HepG2 (cell line): ENCODE results near the gene MCF2L. TPM values are rescaled to one million over a fixed set of nuclear protein-coding genes. Genes with fewer than 3 reads are reported as not detected.
A peak's percentile ranks its signal among the peaks of the same experiment; 100 is the strongest.

ENCODE experiments used
- AHR ChIP-seq: IDR thresholded peaks from 2 replicates; pipeline ENCODE4 v1.6.1; 2018; ENCODE audit warnings: missing genetic modification reagents, missing compliant biosample characterization
- CC2D1A ChIP-seq: sonication (generic); formaldehyde crosslinking; IDR thresholded peaks from 2 replicates; pipeline ENCODE4 v1.8.1; 2023; ENCODE audit warnings: mild to moderate bottlenecking, missing genetic modification reagents
- HOXD1 ChIP-seq: sonication (generic); formaldehyde crosslinking; IDR thresholded peaks from 2 replicates; pipeline ENCODE4 v1.5.0; 2020; ENCODE audit warnings: missing genetic modification reagents
- PHF5A ChIP-seq: IDR thresholded peaks from one replicate; pipeline ENCODE4 v1.6.1; 2018; ENCODE audit warnings: low read depth, missing genetic modification reagents; ENCODE audit not compliant: unreplicated experiment
- REXO4 ChIP-seq: sonication (generic); formaldehyde crosslinking; IDR thresholded peaks from 2 replicates; pipeline ENCODE4 v1.8.0; 2022; ENCODE audit warnings: missing genetic modification reagents, mild to moderate bottlenecking, borderline replicate concordance
- RFXAP ChIP-seq: sonication (generic); formaldehyde crosslinking; IDR thresholded peaks from 2 replicates; pipeline ENCODE4 v1.4.0; 2020; ENCODE audit warnings: missing genetic modification reagents, borderline replicate concordance
- SALL1 ChIP-seq: sonication (generic); formaldehyde crosslinking; IDR thresholded peaks from 2 replicates; pipeline ENCODE4 v1.8.0; 2022; ENCODE audit warnings: mild to moderate bottlenecking, missing genetic modification reagents
- STAT5B ChIP-seq: sonication (generic); formaldehyde crosslinking; IDR thresholded peaks from 2 replicates; pipeline ENCODE4 v1.4.0; 2020; ENCODE audit warnings: missing genetic modification reagents
- ZNF160 ChIP-seq: sonication (generic); formaldehyde crosslinking; IDR thresholded peaks from 2 replicates; pipeline ENCODE4 v1.8.0; 2022; ENCODE audit warnings: mild to moderate bottlenecking, inconsistent platforms, missing genetic modification reagents
- ZNF282 ChIP-seq: fragments of 450-650 bp; IDR thresholded peaks from 2 replicates; pipeline ENCODE4 v1.6.1; 2018; ENCODE audit not compliant: partially characterized antibody
- ZNF383 ChIP-seq: sonication (generic); formaldehyde crosslinking; IDR thresholded peaks from 2 replicates; pipeline ENCODE4 v1.4.0; 2020; ENCODE audit warnings: missing genetic modification reagents, mild to moderate bottlenecking, borderline replicate concordance
- ZNF614 ChIP-seq: IDR thresholded peaks from 2 replicates; pipeline ENCODE4 v1.6.1; 2018; ENCODE audit warnings: missing biosample characterization, missing genetic modification reagents, inconsistent platforms, borderline replicate concordance
- ZNF792 ChIP-seq: IDR thresholded peaks from 2 replicates; pipeline ENCODE4 v1.6.1; 2016
- polyA plus RNA-seq, 8 experiments: library from polyadenylated mRNA; depleted of rRNA in 3 of 8; stranded (reverse) in 7 of 8; unstranded in 1 of 8; fragments of >200 nt; fragmentation: Illumina TruSeq in 4 of 8; extraction: Trizol in 4 of 8; gene quantifications; 2 replicates each; pipeline versions ENCODE4 v1.2.1 to v1.2.3, GENCODE V29; 2011 to 2016; ENCODE audit warnings: low read depth in 4 of 8, missing spikeins in 1 of 8, mixed read lengths in 1 of 8; ENCODE audit not compliant: insufficient read depth in 1 of 8
- total RNA-seq, 5 experiments: library from RNA; depleted of rRNA; stranded (reverse); fragments of >200 nt; fragmentation: Illumina TruSeq; extraction: Trizol; gene quantifications; 2 replicates each; pipeline ENCODE4 v1.2.3, GENCODE V29; 2016; ENCODE audit warnings: low read depth in 1 of 5
- TF ChIP-seq, protein P1 (sequence below): IDR thresholded peaks from 2 replicates; pipeline ENCODE4 v1.6.1; 2012; ENCODE audit warnings: low read length, improper control_type of control experiment
- TF ChIP-seq, protein P2 (sequence below): sonication (generic); formaldehyde crosslinking; IDR thresholded peaks from 2 replicates; pipeline ENCODE4 v1.4.0; 2020; ENCODE audit warnings: missing genetic modification reagents, borderline replicate concordance
- TF ChIP-seq, protein P3 (sequence below): sonication (generic); formaldehyde crosslinking; IDR thresholded peaks from 2 replicates; pipeline ENCODE4 v1.4.0; 2020; ENCODE audit warnings: mild to moderate bottlenecking, missing genetic modification reagents, borderline replicate concordance
- TF ChIP-seq, protein P4 (sequence below): sonication (generic); formaldehyde crosslinking; IDR thresholded peaks from 2 replicates; pipeline ENCODE4 v1.5.0; 2020; ENCODE audit warnings: mild to moderate bottlenecking, missing genetic modification reagents

Gene MCF2L
- total and polyA plus RNA-seq, 2 of the 13 experiments (the other 11 are each of a cell fraction or from before 2014, with no cell fraction given), result 19.4 to 28.4 TPM

DNA sequence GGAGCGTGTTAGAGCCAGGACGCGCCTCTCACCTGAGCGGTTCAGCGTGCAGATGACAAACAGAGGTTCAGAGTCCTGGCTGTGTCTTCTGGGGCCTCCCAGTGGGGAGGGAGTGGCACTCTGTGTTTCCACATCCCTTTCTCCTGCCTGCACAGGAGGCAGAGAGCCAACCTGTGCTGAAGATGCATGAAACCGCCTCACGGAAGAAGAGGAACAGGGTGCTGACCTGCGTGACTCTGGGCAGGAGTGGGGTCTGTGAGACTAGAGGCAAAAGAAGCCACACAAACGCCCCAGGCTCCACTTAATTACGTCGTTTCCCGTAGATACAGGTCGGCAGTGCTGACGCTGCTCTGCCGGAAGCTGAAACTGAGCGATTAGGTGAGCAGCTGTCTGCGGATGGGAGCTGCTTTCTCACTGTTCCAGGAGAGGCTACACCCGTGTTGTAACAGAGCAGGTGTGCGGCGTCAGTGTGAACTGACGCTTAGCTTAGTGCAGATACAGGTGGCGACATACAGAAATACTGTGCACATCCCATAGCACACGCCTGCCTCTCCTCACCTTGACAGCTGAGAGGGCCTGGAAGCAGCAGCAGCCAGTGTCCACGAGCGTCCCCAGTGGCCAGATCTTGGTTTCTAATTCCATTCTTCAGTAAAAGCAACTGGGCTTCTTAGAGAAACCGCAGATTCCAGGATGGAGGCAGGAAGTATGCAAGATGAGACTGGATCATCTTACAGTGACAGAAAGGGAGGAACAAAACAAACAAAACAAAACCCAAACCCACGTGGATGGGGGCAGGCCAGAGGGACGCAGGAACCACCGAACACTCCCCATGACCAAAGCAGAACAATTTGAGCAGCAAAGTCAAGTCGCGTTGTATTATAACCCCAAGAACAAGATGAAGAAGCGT, 37.7 kb upstream of the MCF2L start (continued):
- TF ChIP-seq ZNF282, result no peak
- TF ChIP-seq CC2D1A, result no peak
- TF ChIP-seq, protein P1, sequence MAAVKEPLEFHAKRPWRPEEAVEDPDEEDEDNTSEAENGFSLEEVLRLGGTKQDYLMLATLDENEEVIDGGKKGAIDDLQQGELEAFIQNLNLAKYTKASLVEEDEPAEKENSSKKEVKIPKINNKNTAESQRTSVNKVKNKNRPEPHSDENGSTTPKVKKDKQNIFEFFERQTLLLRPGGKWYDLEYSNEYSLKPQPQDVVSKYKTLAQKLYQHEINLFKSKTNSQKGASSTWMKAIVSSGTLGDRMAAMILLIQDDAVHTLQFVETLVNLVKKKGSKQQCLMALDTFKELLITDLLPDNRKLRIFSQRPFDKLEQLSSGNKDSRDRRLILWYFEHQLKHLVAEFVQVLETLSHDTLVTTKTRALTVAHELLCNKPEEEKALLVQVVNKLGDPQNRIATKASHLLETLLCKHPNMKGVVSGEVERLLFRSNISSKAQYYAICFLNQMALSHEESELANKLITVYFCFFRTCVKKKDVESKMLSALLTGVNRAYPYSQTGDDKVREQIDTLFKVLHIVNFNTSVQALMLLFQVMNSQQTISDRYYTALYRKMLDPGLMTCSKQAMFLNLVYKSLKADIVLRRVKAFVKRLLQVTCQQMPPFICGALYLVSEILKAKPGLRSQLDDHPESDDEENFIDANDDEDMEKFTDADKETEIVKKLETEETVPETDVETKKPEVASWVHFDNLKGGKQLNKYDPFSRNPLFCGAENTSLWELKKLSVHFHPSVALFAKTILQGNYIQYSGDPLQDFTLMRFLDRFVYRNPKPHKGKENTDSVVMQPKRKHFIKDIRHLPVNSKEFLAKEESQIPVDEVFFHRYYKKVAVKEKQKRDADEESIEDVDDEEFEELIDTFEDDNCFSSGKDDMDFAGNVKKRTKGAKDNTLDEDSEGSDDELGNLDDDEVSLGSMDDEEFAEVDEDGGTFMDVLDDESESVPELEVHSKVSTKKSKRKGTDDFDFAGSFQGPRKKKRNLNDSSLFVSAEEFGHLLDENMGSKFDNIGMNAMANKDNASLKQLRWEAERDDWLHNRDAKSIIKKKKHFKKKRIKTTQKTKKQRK, result no peak
- peak; percentile 28; the same call in 1 of the 2 replicates for TF ChIP-seq SALL1 (CRISPR knock-in tag)
- no peak for TF ChIP-seq PHF5A (CRISPR knock-in tag)
- TF ChIP-seq AHR (CRISPR knock-in tag), result no peak
- no peak for TF ChIP-seq ZNF792 (CRISPR knock-in tag)
- TF ChIP-seq ZNF160 (CRISPR knock-in tag), result no peak
- no peak for TF ChIP-seq REXO4 (CRISPR knock-in tag)
- no peak for TF ChIP-seq RFXAP (CRISPR knock-in tag)
- TF ChIP-seq STAT5B, result no peak
- TF ChIP-seq, protein P2, sequence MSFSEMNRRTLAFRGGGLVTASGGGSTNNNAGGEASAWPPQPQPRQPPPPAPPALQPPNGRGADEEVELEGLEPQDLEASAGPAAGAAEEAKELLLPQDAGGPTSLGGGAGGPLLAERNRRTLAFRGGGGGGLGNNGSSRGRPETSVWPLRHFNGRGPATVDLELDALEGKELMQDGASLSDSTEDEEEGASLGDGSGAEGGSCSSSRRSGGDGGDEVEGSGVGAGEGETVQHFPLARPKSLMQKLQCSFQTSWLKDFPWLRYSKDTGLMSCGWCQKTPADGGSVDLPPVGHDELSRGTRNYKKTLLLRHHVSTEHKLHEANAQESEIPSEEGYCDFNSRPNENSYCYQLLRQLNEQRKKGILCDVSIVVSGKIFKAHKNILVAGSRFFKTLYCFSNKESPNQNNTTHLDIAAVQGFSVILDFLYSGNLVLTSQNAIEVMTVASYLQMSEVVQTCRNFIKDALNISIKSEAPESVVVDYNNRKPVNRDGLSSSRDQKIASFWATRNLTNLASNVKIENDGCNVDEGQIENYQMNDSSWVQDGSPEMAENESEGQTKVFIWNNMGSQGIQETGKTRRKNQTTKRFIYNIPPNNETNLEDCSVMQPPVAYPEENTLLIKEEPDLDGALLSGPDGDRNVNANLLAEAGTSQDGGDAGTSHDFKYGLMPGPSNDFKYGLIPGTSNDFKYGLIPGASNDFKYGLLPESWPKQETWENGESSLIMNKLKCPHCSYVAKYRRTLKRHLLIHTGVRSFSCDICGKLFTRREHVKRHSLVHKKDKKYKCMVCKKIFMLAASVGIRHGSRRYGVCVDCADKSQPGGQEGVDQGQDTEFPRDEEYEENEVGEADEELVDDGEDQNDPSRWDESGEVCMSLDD (CRISPR knock-in tag), result no peak
- TF ChIP-seq, protein P3, sequence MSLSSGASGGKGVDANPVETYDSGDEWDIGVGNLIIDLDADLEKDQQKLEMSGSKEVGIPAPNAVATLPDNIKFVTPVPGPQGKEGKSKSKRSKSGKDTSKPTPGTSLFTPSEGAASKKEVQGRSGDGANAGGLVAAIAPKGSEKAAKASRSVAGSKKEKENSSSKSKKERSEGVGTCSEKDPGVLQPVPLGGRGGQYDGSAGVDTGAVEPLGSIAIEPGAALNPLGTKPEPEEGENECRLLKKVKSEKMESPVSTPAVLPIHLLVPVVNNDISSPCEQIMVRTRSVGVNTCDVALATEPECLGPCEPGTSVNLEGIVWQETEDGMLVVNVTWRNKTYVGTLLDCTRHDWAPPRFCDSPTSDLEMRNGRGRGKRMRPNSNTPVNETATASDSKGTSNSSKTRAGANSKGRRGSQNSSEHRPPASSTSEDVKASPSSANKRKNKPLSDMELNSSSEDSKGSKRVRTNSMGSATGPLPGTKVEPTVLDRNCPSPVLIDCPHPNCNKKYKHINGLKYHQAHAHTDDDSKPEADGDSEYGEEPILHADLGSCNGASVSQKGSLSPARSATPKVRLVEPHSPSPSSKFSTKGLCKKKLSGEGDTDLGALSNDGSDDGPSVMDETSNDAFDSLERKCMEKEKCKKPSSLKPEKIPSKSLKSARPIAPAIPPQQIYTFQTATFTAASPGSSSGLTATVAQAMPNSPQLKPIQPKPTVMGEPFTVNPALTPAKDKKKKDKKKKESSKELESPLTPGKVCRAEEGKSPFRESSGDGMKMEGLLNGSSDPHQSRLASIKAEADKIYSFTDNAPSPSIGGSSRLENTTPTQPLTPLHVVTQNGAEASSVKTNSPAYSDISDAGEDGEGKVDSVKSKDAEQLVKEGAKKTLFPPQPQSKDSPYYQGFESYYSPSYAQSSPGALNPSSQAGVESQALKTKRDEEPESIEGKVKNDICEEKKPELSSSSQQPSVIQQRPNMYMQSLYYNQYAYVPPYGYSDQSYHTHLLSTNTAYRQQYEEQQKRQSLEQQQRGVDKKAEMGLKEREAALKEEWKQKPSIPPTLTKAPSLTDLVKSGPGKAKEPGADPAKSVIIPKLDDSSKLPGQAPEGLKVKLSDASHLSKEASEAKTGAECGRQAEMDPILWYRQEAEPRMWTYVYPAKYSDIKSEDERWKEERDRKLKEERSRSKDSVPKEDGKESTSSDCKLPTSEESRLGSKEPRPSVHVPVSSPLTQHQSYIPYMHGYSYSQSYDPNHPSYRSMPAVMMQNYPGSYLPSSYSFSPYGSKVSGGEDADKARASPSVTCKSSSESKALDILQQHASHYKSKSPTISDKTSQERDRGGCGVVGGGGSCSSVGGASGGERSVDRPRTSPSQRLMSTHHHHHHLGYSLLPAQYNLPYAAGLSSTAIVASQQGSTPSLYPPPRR (CRISPR knock-in tag), result 0 out of 2 replicates have a peak, but pooled peaks have one; percentile 27
- no peak for TF ChIP-seq ZNF383 (CRISPR knock-in tag)
- TF ChIP-seq HOXD1 (CRISPR knock-in tag), result no peak
- TF ChIP-seq, protein P4, sequence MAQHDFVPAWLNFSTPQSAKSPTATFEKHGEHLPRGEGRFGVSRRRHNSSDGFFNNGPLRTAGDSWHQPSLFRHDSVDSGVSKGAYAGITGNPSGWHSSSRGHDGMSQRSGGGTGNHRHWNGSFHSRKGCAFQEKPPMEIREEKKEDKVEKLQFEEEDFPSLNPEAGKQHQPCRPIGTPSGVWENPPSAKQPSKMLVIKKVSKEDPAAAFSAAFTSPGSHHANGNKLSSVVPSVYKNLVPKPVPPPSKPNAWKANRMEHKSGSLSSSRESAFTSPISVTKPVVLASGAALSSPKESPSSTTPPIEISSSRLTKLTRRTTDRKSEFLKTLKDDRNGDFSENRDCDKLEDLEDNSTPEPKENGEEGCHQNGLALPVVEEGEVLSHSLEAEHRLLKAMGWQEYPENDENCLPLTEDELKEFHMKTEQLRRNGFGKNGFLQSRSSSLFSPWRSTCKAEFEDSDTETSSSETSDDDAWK, result no peak
- no peak for TF ChIP-seq ZNF614
